ELR (cell line): ENCODE data around the gene SMYD4.

Source experiments
- DNase-seq: peaks from one replicate; pipeline ENCODE4 v3.0.0-alpha.2; 2015; ENCODE audit warnings: low read depth

SMYD4 gene

DNA sequence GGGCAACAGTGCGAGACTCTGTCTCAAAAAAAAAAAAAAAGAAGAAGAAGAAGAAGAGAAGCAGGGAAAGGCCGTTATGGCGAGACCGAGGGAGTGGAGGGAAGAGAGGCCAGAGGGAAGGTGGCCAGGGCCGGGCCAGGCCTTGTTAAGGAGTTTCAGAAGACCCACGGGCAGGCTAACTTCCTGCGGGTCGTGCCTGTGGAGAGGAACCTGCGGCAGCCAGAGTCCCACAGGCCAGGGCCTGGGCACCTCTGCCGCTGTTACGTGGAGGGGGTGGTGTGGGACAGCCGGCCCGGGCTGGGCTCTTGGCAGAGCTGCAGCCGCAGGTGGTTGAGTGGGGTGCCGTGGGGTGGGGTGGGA lies 99.8 kb downstream of the SMYD4 start:
- no peak for DNase-seq
